DOHH2 (cell line): ENCODE measurements around the gene STEAP3.

Source experiments
- CTCF ChIP-seq: fragments of 200-600 bp; sonication (generic); IDR thresholded peaks from one replicate; pipeline ENCODE4 v1.5.1; 2014; ENCODE audit warnings: antibody characterized with exemption, mild to moderate bottlenecking, low read depth, low read length; ENCODE audit not compliant: poor library complexity, severe bottlenecking
- EZH2phosphoT487 ChIP-seq: fragments of 200-600 bp; sonication (generic); IDR thresholded peaks from 2 replicates; pipeline ENCODE4 v1.6.1; 2017; ENCODE audit warnings: borderline replicate concordance, mild to moderate bottlenecking, antibody characterized with exemption, low read length, moderate library complexity, mixed read lengths

DNA sequence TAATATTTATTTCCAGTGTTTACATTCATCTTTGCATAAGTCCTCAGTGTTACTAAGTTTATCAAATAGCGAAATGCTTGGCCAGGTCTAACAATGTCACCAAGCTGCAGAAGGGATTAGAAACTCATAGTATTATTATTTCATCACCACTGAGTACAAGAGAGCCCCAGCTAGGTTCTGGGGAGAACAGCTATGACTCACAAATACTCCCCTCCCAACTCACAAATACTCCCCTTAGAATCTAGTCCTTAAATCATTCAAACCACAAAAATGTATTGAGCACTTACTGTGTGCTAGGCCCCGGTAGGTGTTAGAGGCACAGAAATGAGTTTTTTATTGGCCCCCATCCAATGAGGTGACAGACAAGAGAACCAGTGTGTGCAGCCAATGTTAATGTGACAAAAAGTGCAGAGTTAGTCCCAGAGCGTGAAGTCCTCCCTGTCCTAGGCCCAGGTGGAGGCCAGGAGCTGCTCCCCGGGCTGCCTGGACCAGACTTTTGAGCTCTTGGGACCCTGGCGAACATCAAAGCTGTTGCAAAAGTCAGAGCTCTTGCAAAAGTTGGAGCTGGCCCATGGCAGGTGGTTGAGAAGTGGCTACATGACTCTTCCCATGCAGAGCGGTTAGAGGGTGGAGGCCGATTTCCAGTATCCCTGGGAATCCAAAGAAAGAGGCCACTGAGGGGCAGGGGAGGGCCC is 9.8 kb downstream of the STEAP3 start:
- TF ChIP-seq CTCF (no peak), EZH2phosphoT487 (no peak)
